ENCODE measurements around the gene GNG12.

DNA sequence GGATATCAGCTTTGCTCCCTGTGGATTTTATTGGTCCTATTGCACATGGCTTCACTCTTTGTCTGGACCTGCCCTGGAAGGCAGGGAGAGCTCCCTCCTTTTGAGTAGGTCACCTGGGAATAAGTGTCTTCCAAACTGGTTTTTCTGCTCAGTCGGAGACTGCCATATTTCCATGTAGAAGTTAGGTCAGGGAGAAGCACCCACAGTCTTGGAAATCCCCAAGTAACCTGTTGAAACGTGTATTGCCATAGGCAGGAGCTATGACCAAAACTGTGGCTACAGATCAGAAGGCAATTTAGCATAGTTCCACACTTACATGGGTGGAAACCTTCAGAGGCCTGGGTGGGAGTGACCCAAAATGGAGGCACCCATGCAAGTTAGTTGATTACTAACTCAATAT is 3.5 kb upstream of the GNG12 start:
- TF ChIP-seq, protein P1, sequence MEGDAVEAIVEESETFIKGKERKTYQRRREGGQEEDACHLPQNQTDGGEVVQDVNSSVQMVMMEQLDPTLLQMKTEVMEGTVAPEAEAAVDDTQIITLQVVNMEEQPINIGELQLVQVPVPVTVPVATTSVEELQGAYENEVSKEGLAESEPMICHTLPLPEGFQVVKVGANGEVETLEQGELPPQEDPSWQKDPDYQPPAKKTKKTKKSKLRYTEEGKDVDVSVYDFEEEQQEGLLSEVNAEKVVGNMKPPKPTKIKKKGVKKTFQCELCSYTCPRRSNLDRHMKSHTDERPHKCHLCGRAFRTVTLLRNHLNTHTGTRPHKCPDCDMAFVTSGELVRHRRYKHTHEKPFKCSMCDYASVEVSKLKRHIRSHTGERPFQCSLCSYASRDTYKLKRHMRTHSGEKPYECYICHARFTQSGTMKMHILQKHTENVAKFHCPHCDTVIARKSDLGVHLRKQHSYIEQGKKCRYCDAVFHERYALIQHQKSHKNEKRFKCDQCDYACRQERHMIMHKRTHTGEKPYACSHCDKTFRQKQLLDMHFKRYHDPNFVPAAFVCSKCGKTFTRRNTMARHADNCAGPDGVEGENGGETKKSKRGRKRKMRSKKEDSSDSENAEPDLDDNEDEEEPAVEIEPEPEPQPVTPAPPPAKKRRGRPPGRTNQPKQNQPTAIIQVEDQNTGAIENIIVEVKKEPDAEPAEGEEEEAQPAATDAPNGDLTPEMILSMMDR (conservative IDR thresholded peaks at IDR 0.05) = no peak
- TF ChIP-seq ZFX (IDR thresholded peaks at IDR 0.05) = no peak

Data from C4-2B (cell line).